GM19099 (cell line): ENCODE data around the gene PGAP3.

Experiments
- POLR2A ChIP-seq: IDR thresholded peaks from 3 replicates; pipeline ENCODE4 v1.6.1; 2011; ENCODE audit warnings: low read depth; ENCODE audit not compliant: insufficient read length; ENCODE audit errors: extremely low read depth

Gene PGAP3

GRCh38 chr17:39663688-39664580, 23.9 kb downstream of the PGAP3 start:
- TF ChIP-seq POLR2A: no peak

GRCh38 chr17:39663340-39663687, 24.5 kb downstream of the PGAP3 start:
- no peak for TF ChIP-seq POLR2A

- no peak for TF ChIP-seq POLR2A
Measured at GRCh38 chr17:39662551-39663339, 25.1 kb downstream of the PGAP3 start.

- TF ChIP-seq POLR2A: no peak
Measured at GRCh38 chr17:39661744-39662541, 25.9 kb downstream of the PGAP3 start.

GRCh38 chr17:39660397-39661385, 27.2 kb downstream of the PGAP3 start:
- TF ChIP-seq POLR2A: no peak

GRCh38 chr17:39660011-39660360, 27.9 kb downstream of the PGAP3 start:
- TF ChIP-seq POLR2A: no peak

- TF ChIP-seq POLR2A: no peak
Measured at GRCh38 chr17:39659279-39660010, 28.4 kb downstream of the PGAP3 start.

- no peak for TF ChIP-seq POLR2A
Measured at GRCh38 chr17:39658760-39659159, 29.1 kb downstream of the PGAP3 start.

- TF ChIP-seq POLR2A: no peak
Measured at GRCh38 chr17:39658346-39658745, 29.5 kb downstream of the PGAP3 start.

GRCh38 chr17:39655105-39655504, 32.8 kb downstream of the PGAP3 start:
- TF ChIP-seq POLR2A: no peak

- TF ChIP-seq POLR2A: no peak
Measured at GRCh38 chr17:39653662-39654331, 34.1 kb downstream of the PGAP3 start.

- no peak for TF ChIP-seq POLR2A
Measured at GRCh38 chr17:39653316-39653661, 34.6 kb downstream of the PGAP3 start.

- TF ChIP-seq POLR2A: no peak
Measured at GRCh38 chr17:39652587-39653315, 35.1 kb downstream of the PGAP3 start.
